ENCODE data around the gene MAGEF1. TPM values are rescaled to one million over a fixed set of nuclear protein-coding genes. Genes with fewer than 3 reads are reported as not detected.

MAGEF1 gene
- total and polyA plus RNA-seq, 9 of the 15 experiments (the other 6 are each of a cell fraction or from before 2014, with no cell fraction given): 1.5 to 39.1 (median 19.8) TPM

DNA sequence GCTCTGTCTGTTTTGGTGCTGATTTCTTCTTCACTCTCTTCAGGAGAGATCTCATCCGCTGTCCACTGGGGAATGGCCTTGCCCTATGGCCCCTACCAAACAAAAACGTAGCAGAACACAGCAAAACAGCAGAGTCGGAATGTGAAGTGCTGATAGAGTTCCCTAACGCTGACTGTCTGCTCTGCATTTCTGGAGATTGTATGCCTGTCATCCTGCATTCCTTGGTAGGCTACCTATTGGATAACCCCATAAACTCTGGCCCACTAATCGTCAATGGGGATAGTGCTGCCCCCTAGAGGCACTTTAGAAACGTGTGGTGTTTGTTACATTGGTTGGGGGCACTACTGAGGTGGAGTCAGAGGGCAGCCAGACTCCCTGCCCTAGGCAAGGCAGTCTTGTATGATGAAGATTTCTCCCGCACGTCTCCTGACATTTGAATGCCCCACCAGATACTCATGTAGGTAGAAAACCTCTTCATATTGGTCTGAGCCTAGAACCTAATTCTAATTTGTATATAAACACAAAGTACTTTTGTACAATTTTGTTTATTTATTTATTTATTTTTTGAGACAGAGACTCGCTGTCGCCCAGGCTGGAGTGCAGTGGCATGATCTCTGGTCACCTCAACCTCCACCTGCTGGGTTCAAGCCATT, 15.6 kb upstream of the MAGEF1 start (continued):
- TF ChIP-seq, protein P1, sequence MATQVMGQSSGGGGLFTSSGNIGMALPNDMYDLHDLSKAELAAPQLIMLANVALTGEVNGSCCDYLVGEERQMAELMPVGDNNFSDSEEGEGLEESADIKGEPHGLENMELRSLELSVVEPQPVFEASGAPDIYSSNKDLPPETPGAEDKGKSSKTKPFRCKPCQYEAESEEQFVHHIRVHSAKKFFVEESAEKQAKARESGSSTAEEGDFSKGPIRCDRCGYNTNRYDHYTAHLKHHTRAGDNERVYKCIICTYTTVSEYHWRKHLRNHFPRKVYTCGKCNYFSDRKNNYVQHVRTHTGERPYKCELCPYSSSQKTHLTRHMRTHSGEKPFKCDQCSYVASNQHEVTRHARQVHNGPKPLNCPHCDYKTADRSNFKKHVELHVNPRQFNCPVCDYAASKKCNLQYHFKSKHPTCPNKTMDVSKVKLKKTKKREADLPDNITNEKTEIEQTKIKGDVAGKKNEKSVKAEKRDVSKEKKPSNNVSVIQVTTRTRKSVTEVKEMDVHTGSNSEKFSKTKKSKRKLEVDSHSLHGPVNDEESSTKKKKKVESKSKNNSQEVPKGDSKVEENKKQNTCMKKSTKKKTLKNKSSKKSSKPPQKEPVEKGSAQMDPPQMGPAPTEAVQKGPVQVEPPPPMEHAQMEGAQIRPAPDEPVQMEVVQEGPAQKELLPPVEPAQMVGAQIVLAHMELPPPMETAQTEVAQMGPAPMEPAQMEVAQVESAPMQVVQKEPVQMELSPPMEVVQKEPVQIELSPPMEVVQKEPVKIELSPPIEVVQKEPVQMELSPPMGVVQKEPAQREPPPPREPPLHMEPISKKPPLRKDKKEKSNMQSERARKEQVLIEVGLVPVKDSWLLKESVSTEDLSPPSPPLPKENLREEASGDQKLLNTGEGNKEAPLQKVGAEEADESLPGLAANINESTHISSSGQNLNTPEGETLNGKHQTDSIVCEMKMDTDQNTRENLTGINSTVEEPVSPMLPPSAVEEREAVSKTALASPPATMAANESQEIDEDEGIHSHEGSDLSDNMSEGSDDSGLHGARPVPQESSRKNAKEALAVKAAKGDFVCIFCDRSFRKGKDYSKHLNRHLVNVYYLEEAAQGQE (IDR thresholded peaks at IDR 0.05; ENCODE audit: borderline replicate concordance): peak; percentile 47; the same call in 1 of the 2 replicates
- TF ChIP-seq, protein P1 (CRISPR knock-in tag; IDR thresholded peaks at IDR 0.05; ENCODE audit: low read depth): no peak
- TF ChIP-seq, protein P2, sequence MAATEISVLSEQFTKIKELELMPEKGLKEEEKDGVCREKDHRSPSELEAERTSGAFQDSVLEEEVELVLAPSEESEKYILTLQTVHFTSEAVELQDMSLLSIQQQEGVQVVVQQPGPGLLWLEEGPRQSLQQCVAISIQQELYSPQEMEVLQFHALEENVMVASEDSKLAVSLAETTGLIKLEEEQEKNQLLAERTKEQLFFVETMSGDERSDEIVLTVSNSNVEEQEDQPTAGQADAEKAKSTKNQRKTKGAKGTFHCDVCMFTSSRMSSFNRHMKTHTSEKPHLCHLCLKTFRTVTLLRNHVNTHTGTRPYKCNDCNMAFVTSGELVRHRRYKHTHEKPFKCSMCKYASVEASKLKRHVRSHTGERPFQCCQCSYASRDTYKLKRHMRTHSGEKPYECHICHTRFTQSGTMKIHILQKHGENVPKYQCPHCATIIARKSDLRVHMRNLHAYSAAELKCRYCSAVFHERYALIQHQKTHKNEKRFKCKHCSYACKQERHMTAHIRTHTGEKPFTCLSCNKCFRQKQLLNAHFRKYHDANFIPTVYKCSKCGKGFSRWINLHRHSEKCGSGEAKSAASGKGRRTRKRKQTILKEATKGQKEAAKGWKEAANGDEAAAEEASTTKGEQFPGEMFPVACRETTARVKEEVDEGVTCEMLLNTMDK (IDR thresholded peaks at IDR 0.05; ENCODE audit: borderline replicate concordance, insufficient read depth, low read depth, low read length, poor library complexity, severe bottlenecking): peak; percentile 16
- no peak for TF ChIP-seq PRMT5 (CRISPR knock-in tag; IDR thresholded peaks at IDR 0.05)
- no peak for TF ChIP-seq ZNF79 (CRISPR knock-in tag; IDR thresholded peaks at IDR 0.05; ENCODE audit: low read depth)
- TF ChIP-seq ZNF263 (CRISPR knock-in tag; IDR thresholded peaks at IDR 0.05; ENCODE audit: borderline replicate concordance): no peak
- TF ChIP-seq CBFB (CRISPR knock-in tag; IDR thresholded peaks at IDR 0.05): no peak
- TF ChIP-seq, protein P3, sequence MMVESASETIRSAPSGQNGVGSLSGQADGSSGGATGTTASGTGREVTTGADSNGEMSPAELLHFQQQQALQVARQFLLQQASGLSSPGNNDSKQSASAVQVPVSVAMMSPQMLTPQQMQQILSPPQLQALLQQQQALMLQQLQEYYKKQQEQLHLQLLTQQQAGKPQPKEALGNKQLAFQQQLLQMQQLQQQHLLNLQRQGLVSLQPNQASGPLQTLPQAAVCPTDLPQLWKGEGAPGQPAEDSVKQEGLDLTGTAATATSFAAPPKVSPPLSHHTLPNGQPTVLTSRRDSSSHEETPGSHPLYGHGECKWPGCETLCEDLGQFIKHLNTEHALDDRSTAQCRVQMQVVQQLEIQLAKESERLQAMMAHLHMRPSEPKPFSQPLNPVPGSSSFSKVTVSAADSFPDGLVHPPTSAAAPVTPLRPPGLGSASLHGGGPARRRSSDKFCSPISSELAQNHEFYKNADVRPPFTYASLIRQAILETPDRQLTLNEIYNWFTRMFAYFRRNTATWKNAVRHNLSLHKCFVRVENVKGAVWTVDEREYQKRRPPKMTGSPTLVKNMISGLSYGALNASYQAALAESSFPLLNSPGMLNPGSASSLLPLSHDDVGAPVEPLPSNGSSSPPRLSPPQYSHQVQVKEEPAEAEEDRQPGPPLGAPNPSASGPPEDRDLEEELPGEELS (CRISPR knock-in tag; IDR thresholded peaks at IDR 0.05; ENCODE audit: borderline replicate concordance): no peak
- no peak for TF ChIP-seq ARID2 (IDR thresholded peaks at IDR 0.05)
- TF ChIP-seq, protein P4, sequence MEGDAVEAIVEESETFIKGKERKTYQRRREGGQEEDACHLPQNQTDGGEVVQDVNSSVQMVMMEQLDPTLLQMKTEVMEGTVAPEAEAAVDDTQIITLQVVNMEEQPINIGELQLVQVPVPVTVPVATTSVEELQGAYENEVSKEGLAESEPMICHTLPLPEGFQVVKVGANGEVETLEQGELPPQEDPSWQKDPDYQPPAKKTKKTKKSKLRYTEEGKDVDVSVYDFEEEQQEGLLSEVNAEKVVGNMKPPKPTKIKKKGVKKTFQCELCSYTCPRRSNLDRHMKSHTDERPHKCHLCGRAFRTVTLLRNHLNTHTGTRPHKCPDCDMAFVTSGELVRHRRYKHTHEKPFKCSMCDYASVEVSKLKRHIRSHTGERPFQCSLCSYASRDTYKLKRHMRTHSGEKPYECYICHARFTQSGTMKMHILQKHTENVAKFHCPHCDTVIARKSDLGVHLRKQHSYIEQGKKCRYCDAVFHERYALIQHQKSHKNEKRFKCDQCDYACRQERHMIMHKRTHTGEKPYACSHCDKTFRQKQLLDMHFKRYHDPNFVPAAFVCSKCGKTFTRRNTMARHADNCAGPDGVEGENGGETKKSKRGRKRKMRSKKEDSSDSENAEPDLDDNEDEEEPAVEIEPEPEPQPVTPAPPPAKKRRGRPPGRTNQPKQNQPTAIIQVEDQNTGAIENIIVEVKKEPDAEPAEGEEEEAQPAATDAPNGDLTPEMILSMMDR (IDR thresholded peaks at IDR 0.05 in 2 of 3, conservative IDR thresholded peaks at IDR 0.05 in 1 of 3; ENCODE audit: insufficient read depth in 2 of 3, low read depth in 1 of 3, low read length in 3 of 3): peak; percentile 78 to 92 (median 80)
- TF ChIP-seq ARID1B (IDR thresholded peaks at IDR 0.05): 0 out of 2 replicates have a peak, but pooled peaks have one; percentile 27
